Bronchial epithelial cell (primary cell): ENCODE results near the gene HS3ST3A1. TPM values are rescaled to one million over a fixed set of nuclear protein-coding genes. Genes with fewer than 3 reads are reported as not detected.

Experiments
- DNase-seq: peaks from one replicate; pipeline ENCODE4 v3.0.0-alpha.2; 2010; ENCODE audit warnings: low read depth
- FAIRE-seq: peaks from 2 replicates; lab custom pipeline; 2011; peaks lifted over from hg19 to GRCh38; lab: Jason Lieb, UNC
- H3K27me3 ChIP-seq: 2 replicates; pipeline ENCODE4 v1.5.1; 2011; ENCODE audit warnings: low read length; ENCODE audit not compliant: control insufficient read depth, insufficient read depth
- H3K36me3 ChIP-seq: 2 replicates; pipeline ENCODE4 v1.5.1; 2011; ENCODE audit warnings: low read length; ENCODE audit not compliant: control insufficient read depth, insufficient read depth
- H3K4me3 ChIP-seq: 2 replicates; pipeline ENCODE4 v1.5.1; 2011; ENCODE audit warnings: mild to moderate bottlenecking, low read depth, low read length, control low read depth
- CTCF ChIP-seq: IDR thresholded peaks from 2 replicates; pipeline ENCODE4 v1.5.1; 2011; ENCODE audit warnings: mild to moderate bottlenecking, moderate library complexity, low read length, control low read depth, inconsistent platforms; ENCODE audit not compliant: insufficient read depth, severe bottlenecking
- total RNA-seq: library from RNA; depleted of rRNA; stranded (reverse); fragments of >200 nt; gene quantifications from 2 replicates; pipeline ENCODE4 v1.2.1, GENCODE V29; 2014

HS3ST3A1 gene
- total RNA-seq, 1 donor from 2014 or later: 0.53 TPM

- DNase-seq (no peak), FAIRE-seq (no peak)
- Histone ChIP-seq H3K4me3 (peak overlapping the region; percentile 22), H3K27me3 (peaks cover 13% of the 10 kb centered on the region), H3K36me3 (no peaks in the 10 kb centered on the region)
- no peak for TF ChIP-seq CTCF
Measured at GRCh38 chr17:13601322-13601775, 380 bp downstream of the HS3ST3A1 start.

GRCh38 chr17:13600475-13601321, 1.0 kb downstream of the HS3ST3A1 start:
- Histone ChIP-seq H3K4me3 (no peak overlapping the region), H3K36me3 (no peaks in the 10 kb centered on the region), H3K27me3 (peaks cover 13% of the 10 kb centered on the region)
- DNase-seq (no peak), FAIRE-seq (no peak)
- TF ChIP-seq CTCF: no peak

GRCh38 chr17:13599864-13600263, 1.9 kb downstream of the HS3ST3A1 start:
- H3K36me3 ChIP-seq: no peaks in the 10 kb centered on the region
- peaks cover 13% of the 10 kb centered on the region for H3K27me3 ChIP-seq
- no peak for TF ChIP-seq CTCF
- FAIRE-seq: no peak
- no peak for DNase-seq
- H3K4me3 ChIP-seq: no peak overlapping the region

GRCh38 chr17:13599168-13599577, 2.6 kb downstream of the HS3ST3A1 start:
- H3K36me3 ChIP-seq: no peaks in the 10 kb centered on the region
- FAIRE-seq (no peak), DNase-seq (no peak)
- no peak for TF ChIP-seq CTCF
- H3K27me3 ChIP-seq: peaks cover 13% of the 10 kb centered on the region
- H3K4me3 ChIP-seq: no peak overlapping the region

- DNase-seq (no peak), FAIRE-seq (no peak)
- TF ChIP-seq CTCF: no peak
Measured at GRCh38 chr17:13598353-13599167, 3.2 kb downstream of the HS3ST3A1 start.

More at GRCh38 chr17:13598353-13599167, 3.2 kb downstream of the HS3ST3A1 start:
- Histone ChIP-seq H3K27me3 (peaks cover 13% of the 10 kb centered on the region), H3K4me3 (no peak overlapping the region), H3K36me3 (no peaks in the 10 kb centered on the region)
